ENCODE data around the gene LIN54.
"Not testable (repeated sequence)": the region's sequence is repeated elsewhere in the genome, so short reads cannot be mapped to it uniquely, and the experiment has no call there.

GRCh38 chr4:83023599-83023998 lies 13.0 kb upstream of the LIN54 start:
- TF ChIP-seq EZH2 (IDR thresholded peaks at IDR 0.05; ENCODE audit: insufficient read depth, low read length); CTCF (IDR thresholded peaks at IDR 0.05; ENCODE audit: insufficient read depth, low read depth, low read length): not testable (repeated sequence)

All from astrocyte (in vitro differentiated cells and primary cell).